ENCODE measurements around the gene SLC10A6.
"Not testable (repeated sequence)": the region's sequence is repeated elsewhere in the genome, so short reads cannot be mapped to it uniquely, and the experiment has no call there.

SLC10A6 gene

GRCh38 chr4:86848732-86849619 lies at the start of gene SLC10A6:
SLC10A6 (minus strand) TSS chr4:86849384; CDS start chr4:86849115, 269 bp downstream.
- no peak for DNase-seq

- peak in 1 of 2 experiments; percentile 21 for DNase-seq
Measured at GRCh38 chr4:86898562-86898961, 49.4 kb upstream of the SLC10A6 start.

DNA sequence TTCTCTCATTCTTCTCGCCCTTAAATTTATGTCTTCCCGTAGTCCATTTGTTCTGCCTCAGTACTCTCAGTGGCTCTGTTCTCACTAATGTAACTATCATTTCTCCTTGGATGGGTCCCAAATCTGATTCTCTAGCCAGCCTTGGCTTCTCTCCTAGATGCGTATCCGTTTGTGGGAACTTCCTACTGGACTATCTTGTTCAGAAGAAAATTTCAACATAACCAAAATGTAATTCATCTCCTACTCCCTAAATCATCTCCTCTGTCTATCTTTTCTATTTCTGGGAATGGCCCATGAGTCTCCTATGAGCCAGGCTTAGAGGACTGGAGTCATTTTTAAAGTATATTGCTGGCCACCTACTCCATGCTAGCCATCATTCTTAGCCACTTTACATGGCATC lies 47.4 kb upstream of the SLC10A6 start:
- DNase-seq, result no peak

DNA sequence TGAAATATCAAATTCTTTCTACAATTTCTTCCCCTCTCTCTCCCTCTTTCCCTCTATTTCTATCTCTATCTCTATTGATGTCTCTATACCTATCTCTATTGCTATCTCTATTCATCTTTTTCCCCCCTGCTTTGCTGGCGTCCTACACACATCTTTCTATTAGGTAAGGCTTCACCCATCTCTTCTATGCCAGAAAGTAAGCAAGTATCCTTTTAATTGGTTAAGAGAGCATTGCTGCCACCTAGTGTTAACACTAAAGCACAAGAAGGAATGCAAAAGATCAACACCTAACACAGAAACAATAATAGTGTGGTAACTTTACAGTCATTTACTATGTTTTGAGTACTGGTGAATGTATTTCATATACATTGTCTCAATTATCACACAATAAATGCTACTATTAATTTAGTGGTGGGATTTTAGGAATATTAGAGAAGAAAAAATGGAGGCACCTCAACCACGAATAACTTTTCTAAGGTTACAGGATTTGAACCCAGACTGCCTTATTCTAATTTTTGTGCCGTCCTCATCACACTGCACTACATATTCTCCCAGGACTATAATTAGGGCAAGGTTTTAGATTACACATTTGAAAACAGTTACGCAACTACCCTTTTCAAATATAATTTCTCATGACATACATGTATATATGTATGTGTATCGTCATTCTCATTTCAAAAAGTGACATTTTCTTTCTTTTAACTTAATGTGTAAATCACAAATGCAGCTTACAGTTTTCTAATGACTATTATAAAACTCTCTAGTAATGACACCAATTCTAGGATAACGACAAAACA lies 46.7 kb upstream of the SLC10A6 start:
- DNase-seq, result peak; percentile 33 to 72

- no peak for DNase-seq
Measured at GRCh38 chr4:86894455-86894854, 45.3 kb upstream of the SLC10A6 start.

DNA sequence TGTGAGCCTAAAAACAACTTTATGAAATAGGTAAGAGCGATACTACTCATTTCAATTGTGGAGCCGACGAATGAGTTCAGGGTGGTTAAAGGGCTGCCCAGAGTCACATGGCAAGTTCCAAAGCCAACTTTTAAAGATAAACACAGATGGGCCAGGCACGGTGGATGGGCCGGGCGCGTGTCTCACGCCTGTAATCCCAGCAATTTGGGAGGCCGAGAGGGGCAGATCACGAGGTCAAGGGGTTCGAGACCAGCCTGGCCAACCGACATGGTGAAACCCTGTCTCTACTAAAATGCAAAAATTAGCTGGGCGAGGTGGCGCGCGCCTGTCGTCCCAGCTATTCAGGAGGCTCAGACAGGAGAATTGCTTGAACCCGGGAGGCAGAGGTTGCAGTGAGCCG lies 44.0 kb upstream of the SLC10A6 start:
- DNase-seq, result no peak

GRCh38 chr4:86892636-86892960 lies 43.4 kb upstream of the SLC10A6 start:
- DNase-seq, result peak; percentile 20 to 67

GRCh38 chr4:86891762-86892635 lies 42.8 kb upstream of the SLC10A6 start, which contains the start of gene C4orf36:
C4orf36 (minus strand) TSS chr4:86892422; CDS start chr4:86891520, 902 bp downstream.
- peak; percentile 63 to 86 for DNase-seq

GRCh38 chr4:86890790-86891189 lies 41.6 kb upstream of the SLC10A6 start:
- DNase-seq, result no peak

GRCh38 chr4:86879641-86880040 lies 30.5 kb upstream of the SLC10A6 start:
- no peak for DNase-seq

GRCh38 chr4:86878640-86879039 lies 29.5 kb upstream of the SLC10A6 start:
- no peak for DNase-seq

DNA sequence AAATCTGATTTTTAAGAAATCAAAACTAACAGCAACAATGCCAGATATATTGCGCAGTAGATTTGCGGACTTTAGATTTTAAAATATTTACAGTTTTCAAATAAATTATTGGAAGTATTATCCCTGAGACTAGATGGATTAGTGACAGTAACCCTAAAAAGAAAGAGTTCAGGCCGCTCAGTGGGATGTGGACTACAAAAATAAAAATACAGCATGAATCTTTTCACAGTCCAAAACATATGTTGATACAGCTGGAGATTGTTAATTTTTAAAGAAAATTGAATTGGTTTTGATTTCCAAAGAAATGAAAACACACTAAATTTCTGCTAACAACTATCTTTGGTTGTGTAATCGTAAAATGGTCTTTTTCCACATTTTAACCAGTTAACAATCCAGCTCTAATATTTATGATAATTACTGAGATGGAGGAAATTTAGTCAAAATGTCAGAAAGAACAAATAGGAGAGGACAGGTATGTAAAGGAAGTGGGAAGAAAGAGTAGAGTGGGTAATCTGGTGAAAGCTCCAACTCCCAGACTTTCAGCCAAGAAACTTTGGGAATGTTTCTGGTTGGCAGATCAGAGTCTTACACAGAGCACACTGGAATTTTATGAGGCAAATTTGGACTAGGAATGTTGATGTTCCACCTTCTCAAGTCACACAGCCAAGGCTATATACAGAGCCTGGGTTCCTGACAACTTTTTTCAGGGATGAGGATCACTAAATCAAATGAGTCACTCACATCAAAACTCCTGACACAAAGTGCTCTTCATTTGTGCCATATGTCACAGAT lies 27.9 kb upstream of the SLC10A6 start:
- DNase-seq, result no peak

- not testable (repeated sequence) for DNase-seq
Measured at GRCh38 chr4:86875436-86875835, 26.3 kb upstream of the SLC10A6 start.

GRCh38 chr4:86872135-86872534 lies 23.0 kb upstream of the SLC10A6 start:
- DNase-seq, result no peak

GRCh38 chr4:86870442-86871069 lies 21.4 kb upstream of the SLC10A6 start:
- DNase-seq, result no peak

- no peak for DNase-seq
Measured at GRCh38 chr4:86857341-86858052, 8.3 kb upstream of the SLC10A6 start.

DNA sequence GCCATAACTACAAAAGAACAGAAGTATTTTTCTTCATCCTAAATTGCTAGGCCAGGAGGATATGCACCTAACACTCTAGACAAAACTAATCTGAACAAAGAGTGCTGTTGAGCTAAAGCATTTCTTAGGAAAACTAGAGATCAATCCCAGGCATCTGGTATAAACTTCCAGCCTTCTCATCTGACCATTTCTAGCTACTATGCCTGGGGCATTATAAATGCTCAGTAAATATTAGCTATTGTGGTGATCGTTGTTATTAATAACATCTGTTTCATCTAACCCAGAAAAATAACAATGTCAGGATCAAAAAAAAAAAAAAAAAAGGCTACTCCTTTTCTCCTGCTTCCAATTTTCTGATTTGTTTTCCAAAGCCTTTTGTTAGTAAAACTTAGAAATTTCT lies 7.7 kb upstream of the SLC10A6 start:
- DNase-seq, result no peak

DNA sequence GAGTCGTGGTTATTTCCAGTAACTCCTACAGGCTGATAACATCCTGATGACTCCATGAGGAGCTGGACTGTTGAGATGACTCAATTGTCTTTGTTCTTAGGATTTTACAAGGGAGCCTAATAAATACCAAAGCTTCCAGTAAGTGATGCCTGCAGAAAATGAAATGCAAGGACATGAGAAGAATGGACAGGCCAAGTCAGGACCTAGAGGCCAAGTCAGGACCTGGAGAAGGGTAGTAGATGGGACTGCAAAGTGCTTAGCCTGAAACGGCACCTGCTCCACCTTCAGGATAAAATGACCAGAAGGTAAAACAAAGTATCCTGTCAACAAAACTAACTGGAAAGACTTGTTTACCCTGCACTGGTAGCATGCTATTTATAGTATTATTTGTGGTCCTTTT lies 6.4 kb upstream of the SLC10A6 start:
- DNase-seq, result no peak

DNA sequence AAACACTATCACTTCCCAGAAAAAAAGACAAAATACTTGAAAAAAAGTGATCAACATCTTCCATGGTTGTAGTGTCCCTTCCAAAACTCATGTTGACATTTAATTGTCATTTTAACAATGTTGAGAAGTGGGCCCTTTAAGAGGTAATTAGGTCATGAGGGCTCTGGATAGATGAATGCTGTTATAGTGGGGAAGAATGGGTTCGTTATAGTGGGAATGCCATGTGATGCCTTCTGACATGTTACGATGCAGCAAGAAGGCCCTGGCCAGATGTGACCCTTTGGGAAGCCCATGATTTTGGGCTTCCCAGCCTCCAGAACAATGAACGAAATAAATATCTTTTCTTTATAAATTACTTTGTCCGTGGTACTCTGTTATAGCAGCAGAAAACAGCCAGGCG lies 4.0 kb upstream of the SLC10A6 start:
- DNase-seq, result no peak

- no peak for DNase-seq
Measured at GRCh38 chr4:86848136-86848535, 1.0 kb downstream of the SLC10A6 start.

- DNase-seq, result no peak
Measured at GRCh38 chr4:86847571-86847970, 1.6 kb downstream of the SLC10A6 start.

Measured in NCI-H526 (cell line).